HG03064 (cell line): Measurements from ENCODE around the gene UBE2D2.
A peak's percentile ranks its signal among the peaks of the same experiment; 100 is the strongest.

Experiments
- ATAC-seq: cut with Tn5 transposase; IDR thresholded peaks from one replicate; pipeline ENCODE4 v1.9.1; 2021; ENCODE audit warnings: low read depth; ENCODE audit not compliant: unreplicated experiment

Gene UBE2D2

GRCh38 chr5:139634541-139634940 is 73.4 kb downstream of the UBE2D2 start:
- ATAC-seq: no peak

- no peak for ATAC-seq
Measured at GRCh38 chr5:139635191-139635590, 74.1 kb downstream of the UBE2D2 start.

GRCh38 chr5:139635606-139636206 is 74.6 kb downstream of the UBE2D2 start:
- ATAC-seq: no peak

GRCh38 chr5:139636207-139636792 is 75.2 kb downstream of the UBE2D2 start:
- ATAC-seq: peak; percentile 54

- no peak for ATAC-seq
Measured at GRCh38 chr5:139636975-139637408, 75.9 kb downstream of the UBE2D2 start.

- ATAC-seq: peak; percentile 30
Measured at GRCh38 chr5:139637438-139638089, 76.4 kb downstream of the UBE2D2 start.

- no peak for ATAC-seq
Measured at GRCh38 chr5:139638090-139638735, 77.1 kb downstream of the UBE2D2 start.

GRCh38 chr5:139638736-139639618 is 77.8 kb downstream of the UBE2D2 start:
- no peak for ATAC-seq

- no peak for ATAC-seq
Measured at GRCh38 chr5:139639619-139640380, 78.7 kb downstream of the UBE2D2 start.

GRCh38 chr5:139640421-139641115 is 79.4 kb downstream of the UBE2D2 start:
- ATAC-seq: no peak

GRCh38 chr5:139641116-139642080 is 80.3 kb downstream of the UBE2D2 start:
- ATAC-seq: no peak

- ATAC-seq: no peak
Measured at GRCh38 chr5:139642213-139642612, 81.1 kb downstream of the UBE2D2 start.

- ATAC-seq: no peak
Measured at GRCh38 chr5:139642891-139643871, 82.0 kb downstream of the UBE2D2 start.

- no peak for ATAC-seq
Measured at GRCh38 chr5:139644001-139644456, 82.9 kb downstream of the UBE2D2 start.

- no peak for ATAC-seq
Measured at GRCh38 chr5:139644646-139645429, 83.7 kb downstream of the UBE2D2 start.

- ATAC-seq: no peak
Measured at GRCh38 chr5:139645430-139645871, 84.3 kb downstream of the UBE2D2 start.
